GM19395 (cell line): ENCODE results near the gene UNC80.

Source experiments
- ATAC-seq: cut with Tn5 transposase; IDR thresholded peaks from one replicate; pipeline ENCODE4 v1.9.1; 2021; ENCODE audit warnings: mild to moderate bottlenecking, moderate library complexity; ENCODE audit not compliant: unreplicated experiment

UNC80 gene

GRCh38 chr2:209965723-209966122 is 194.1 kb downstream of the UNC80 start:
- no peak for ATAC-seq

DNA sequence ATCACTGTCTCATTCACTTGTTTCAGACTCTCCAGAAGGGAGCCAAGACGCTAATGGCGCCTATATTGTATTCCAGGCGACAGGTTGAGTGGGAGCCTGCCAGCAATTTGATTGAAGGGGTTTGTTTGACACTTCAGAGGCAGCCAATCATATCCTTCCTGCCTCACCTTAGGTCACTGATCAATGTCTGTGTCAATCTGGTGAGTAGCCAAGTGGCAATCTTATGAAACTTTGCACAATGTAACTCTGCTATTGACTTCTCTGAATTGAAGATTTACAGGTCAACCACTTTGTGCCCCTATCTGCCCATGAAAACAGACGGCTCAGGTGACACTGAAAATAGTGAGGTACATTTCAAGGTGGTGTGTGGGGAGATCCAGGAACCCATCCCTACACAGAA is 198.1 kb downstream of the UNC80 start:
- no peak for ATAC-seq

DNA sequence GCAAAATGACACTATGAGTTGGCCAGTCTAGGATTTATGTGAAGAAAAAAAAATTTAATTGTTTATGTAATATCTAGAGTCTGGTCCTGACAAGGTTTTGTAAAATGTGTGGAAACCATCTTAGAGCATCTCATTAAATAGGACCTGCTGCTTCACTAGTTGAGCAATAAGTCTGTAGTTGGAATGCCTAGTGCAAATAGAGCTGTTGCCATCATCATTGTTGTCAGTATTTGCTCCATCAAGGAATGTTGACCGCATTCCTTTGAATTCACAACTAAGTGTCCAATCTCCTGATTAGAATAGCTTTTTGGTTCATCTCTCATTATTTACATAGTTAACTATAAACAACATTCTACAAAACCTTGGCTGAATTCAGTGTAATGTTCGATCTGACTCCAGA is 198.6 kb downstream of the UNC80 start:
- ATAC-seq, result no peak

- ATAC-seq, result no peak
Observed at GRCh38 chr2:209970711-209971110, 199.1 kb downstream of the UNC80 start.

- ATAC-seq, result no peak
Observed at GRCh38 chr2:209973328-209973727, 201.7 kb downstream of the UNC80 start.

- no peak for ATAC-seq
Observed at GRCh38 chr2:209974576-209974975, 202.9 kb downstream of the UNC80 start.

- peak; percentile 88 for ATAC-seq
Observed at GRCh38 chr2:209976698-209977385, 205.2 kb downstream of the UNC80 start.

GRCh38 chr2:209977386-209978239 is 206.0 kb downstream of the UNC80 start:
- peak; percentile 62 for ATAC-seq

DNA sequence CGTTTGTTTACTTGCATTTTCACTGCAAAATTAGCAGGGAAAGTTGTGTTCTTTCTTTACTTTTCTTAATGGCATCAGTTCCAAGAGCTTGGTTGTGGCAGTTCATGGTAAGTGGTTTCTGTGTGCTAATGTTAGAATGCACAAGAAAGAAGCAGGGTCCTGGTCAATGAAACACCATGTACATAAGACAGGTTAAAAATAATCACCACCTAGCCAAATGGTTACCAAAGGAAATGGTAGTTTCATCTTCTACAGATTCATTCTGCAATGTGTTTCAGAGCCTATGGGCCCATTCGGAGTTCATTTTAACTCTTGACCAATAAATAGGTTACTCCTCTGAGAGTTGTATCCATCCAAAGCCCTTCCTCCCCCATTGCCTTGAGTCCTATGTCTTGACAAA is 212.7 kb downstream of the UNC80 start:
- no peak for ATAC-seq

DNA sequence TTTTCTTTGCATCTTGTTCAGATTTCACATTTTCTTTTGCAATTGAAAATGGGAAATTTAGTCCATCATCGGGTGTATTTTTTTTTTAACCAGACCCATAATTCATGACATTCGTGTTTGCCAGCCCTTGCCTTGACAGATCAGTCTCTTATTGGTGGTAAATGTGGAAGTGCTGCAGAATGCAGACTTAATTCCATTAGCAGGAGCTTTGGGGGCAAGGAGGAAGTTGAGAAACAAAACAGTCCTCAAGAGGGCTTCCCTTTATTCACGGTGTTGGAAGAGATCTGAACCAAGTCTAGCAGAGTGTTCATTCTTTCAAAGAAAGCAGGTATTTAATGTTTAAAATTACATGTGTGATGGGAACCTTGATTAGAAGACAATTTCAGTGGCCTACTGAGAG is 214.2 kb downstream of the UNC80 start:
- ATAC-seq, result no peak

- no peak for ATAC-seq
Observed at GRCh38 chr2:209986415-209986814, 214.8 kb downstream of the UNC80 start.

- no peak for ATAC-seq
Observed at GRCh38 chr2:209988010-209988409, 216.4 kb downstream of the UNC80 start.

DNA sequence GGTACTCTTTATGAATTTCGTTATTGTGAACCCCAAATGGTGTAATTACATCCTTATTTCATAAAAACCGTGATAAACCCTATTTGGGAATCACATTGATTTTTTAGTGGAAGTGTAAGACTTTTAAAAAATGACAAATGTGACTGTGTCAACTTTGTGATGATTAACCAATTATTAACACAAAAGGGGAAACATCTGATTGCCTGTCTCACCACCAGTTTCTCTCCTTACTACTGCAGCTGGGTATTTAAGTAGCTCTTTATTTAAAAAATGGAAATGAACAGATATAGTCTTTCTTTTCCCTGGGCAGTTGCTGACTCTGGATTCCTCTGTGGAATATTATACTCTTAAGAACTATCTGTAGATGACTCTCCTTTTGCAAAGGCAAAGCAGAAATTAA is 219.2 kb downstream of the UNC80 start:
- ATAC-seq, result no peak

DNA sequence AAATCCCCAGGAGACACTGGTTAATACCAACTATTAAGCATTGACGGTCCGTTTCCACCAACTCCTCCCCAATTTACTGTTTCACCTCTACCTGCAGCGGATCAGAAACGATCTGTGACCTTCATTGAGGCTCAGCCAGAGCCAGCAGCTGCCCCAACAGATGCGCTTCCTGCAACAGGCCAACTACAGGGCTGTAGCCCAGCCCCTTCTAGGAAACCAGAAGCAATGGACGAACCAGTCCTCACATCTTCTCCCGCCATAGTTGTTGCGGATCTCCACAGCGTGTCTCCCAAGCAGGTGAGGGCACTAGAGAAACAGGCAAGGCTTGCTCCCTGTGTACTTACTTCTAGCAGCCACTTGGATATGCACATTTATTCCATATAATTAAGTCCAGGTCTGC is 222.3 kb downstream of the UNC80 start:
- ATAC-seq, result no peak

DNA sequence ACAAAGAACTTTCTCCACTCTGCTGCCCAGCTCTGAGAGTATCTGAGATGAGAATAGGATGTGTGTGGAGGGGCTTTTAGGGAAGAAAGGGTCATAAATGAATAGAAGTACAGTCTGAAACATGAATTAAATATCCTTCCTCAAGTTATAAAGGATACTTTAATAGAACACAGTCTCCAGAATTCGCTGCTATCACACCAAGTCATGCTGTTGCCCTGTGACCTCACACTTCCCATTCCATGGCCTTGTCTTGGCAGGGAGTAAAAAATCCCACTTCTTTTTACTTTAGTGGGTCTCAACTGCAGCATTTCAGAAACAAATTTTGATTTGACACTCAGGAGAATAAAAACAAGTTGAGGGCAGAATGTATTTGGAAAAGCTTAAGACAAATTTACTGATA is 227.0 kb downstream of the UNC80 start:
- ATAC-seq, result no peak

GRCh38 chr2:210000464-210001324 is 229.1 kb downstream of the UNC80 start:
- ATAC-seq, result no peak

GRCh38 chr2:210002158-210003157 is 230.8 kb downstream of the UNC80 start, which contains the start of gene RPE:
RPE (plus strand) TSS chr2:210002638; CDS start chr2:210002662, 24 bp downstream.
- peak; percentile 99 for ATAC-seq

GRCh38 chr2:210003359-210003758 is 231.7 kb downstream of the UNC80 start:
- ATAC-seq, result no peak

GRCh38 chr2:210004881-210005280 is 233.2 kb downstream of the UNC80 start:
- no peak for ATAC-seq

GRCh38 chr2:210007895-210008294 is 236.3 kb downstream of the UNC80 start:
- no peak for ATAC-seq
